Cardiac septum (tissue), 1 donor: ENCODE measurements around the gene EEPD1. TPM values are rescaled to one million over a fixed set of nuclear protein-coding genes. Genes with fewer than 3 reads are reported as not detected.
"Not testable (repeated sequence)": the region's sequence is repeated elsewhere in the genome, so short reads cannot be mapped to it uniquely, and the experiment has no call there.

Source experiments
- DNase-seq: peaks from one replicate; pipeline ENCODE4 v3.0.0-alpha.2; 2020; ENCODE audit warnings: low spot score
- intact Hi-C: fragments of 100-400 bp; cut with DNase I; formaldehyde crosslinking; loops from one replicate; pipeline ENCODE4 v1.14.0; 2022
- total RNA-seq: library from RNA; stranded (reverse); fragmentation: NEBNext Ultra II Directional; extraction: Animal tissue kit (Norgen Biotek cat#: 25700); gene quantifications from one replicate; pipeline ENCODE4 v1.2.1, GENCODE V29; 2021
- donor health status: DM: no; HTN: no; CAD: no.

EEPD1 gene
- total RNA-seq, 1 donor from 2014 or later, result 6.6 TPM

DNA sequence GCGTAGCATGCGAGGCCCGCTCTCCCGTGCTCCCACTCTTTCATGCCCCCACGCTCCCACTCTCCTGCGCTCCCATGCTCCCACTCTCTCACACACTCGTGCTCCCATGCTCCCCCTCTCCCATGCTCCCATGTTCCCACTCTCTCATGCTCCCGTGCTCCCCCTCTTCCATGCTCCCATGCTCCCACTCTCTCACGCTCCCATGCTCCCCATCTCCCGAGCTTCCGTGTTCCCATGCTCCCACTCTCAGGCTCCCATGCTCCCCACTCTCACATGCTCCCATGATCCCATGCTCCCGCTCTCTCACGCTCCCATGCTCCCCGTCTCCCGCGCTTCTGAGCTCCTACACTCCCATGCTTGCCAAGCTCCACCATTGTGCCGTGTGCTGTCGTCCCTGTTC, 152.2 kb downstream of the EEPD1 start:
- intact Hi-C loops, result loop anchor here (10.0 kb wide), 1 partner anchor 610 kb away; the partner anchor contains the start of gene HERPUD2
- no peak for DNase-seq

DNA sequence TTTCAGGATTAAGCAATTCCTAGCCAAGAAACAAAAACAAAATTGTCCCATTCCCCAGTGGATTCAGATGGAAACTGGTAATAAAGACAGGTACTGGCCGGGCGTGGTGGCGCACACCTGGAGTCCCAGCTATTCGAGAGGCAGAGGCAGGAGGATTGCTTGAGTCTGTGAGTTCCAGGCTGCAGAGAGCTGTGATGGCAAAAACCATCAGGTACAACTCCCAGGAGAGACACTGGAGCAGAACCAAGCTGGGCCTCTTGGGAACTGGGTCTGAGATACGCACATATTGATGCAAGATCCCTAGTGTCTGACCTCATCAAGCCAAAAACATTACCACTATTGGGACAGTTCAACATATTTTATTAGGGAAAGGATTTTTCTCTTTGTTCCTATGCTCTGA, 152.6 kb downstream of the EEPD1 start:
- DNase-seq, result no peak
- intact Hi-C loops, result loop anchor here (10.0 kb wide), 1 partner anchor 611 kb away; the partner anchor contains the start of gene HERPUD2

DNA sequence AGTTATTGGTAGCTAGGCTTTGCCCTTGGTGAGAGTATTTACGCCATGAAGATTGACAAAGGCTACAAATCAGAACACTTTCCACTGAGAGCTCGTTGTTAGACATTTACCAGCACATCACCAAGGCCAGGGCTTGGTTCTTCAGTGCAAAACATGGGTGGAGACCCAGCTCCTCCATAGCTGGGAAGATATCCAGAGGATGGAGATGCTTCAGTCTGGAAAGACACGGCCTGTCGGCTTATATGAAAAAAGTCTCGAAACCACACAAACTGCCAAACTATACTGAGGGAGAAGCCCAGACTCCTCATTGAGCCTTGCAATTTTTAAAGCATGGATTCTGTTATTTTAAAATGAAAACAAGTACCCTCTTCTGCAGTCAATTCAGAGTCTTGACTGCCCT, 153.2 kb downstream of the EEPD1 start:
- DNase-seq, result no peak
- intact Hi-C loops, result loop anchor here (10.0 kb wide), 1 partner anchor 611 kb away; the partner anchor contains the start of gene HERPUD2

DNA sequence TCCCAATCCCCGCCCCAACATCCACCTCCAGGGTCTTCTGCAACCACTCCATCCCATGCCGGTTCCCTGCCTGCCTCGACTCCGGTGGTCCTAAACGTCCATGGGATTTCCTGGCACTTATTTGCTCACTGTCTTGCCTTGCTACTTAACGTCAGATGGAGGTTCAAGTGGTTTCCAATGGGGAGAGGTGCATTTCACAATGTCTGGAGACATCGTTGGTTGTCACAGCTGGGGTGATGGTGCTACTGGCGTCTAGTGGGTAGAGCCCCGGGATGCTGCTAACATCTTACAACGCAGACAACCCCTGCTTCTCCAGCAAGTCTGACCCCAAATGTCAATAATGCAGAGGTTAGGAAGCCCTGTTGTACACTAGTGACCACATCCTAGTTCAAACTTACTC, 153.7 kb downstream of the EEPD1 start:
- DNase-seq, result no peak
- intact Hi-C loops, result loop anchor here (10.0 kb wide), 1 partner anchor 612 kb away; the partner anchor contains the start of gene HERPUD2

DNA sequence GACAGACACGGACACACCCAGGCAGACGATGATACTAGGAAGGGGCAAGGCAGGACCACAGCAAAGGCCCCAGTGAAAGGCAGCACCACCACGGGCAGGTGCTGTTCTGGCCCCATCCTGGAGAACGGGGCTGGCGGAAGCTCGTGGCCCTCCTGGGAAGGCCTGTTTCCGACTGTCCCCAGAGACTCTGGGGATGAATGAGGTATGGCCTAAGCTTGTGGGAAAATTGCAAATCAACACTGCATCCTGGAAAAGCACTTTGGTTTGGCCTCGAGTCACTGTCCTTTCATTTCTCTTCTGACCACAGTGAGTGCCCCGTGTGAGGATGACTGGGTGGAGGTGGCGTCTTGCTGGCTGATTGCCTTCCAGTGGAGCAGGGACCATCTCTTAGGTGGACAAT, 155.0 kb downstream of the EEPD1 start:
- intact Hi-C loops, result loop anchor here (10.0 kb wide), 1 partner anchor 613 kb away; the partner anchor contains the start of gene HERPUD2
- no peak for DNase-seq

DNA sequence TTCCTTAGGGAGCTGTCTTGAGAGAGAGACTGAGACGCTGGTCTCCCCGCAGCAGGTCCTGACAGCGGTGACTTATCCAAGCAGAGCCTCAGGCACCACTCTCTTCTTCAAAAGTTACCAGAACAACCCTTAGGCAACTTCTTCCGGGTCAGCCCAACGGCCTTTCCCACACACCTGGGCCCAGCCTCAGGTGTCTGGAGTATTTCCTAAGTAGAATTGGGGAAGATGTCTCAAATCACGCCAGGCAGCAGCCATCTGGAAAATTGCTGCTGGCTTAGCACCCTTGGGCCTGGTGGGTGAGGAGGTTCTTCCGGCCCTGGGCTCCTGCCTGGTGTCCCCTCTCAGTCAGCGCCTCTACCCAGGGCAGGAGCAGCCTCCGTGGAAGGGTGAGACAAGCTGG, 156.2 kb downstream of the EEPD1 start:
- no peak for DNase-seq

DNA sequence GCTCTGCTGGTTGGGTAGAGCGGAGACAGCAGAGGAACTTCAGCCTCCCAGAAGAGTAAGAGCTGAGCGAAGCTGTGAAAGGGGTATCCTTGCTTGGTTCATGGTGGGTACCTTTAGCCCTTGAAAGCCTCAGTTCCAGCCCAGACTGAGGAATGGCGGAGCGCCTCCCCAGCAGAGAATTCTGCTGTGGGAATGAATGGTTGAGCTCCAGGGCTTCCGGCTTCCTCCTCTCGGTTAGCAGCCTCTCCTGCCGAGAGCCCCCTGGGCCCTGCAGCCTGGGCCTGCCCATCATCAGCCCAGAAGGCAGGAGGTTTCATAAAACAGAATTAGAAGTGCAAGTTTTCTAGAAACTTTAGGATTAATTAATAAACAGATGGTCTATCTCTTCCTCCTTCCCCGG, 156.7 kb downstream of the EEPD1 start:
- intact Hi-C loops, result loop anchor here (10.0 kb wide), 1 partner anchor 615 kb away; the partner anchor contains the start of gene HERPUD2
- DNase-seq, result no peak

More for the DNA sequence above, 156.2 kb downstream of the EEPD1 start:
- intact Hi-C loops, result loop anchor here (10.0 kb wide), 1 partner anchor 614 kb away; the partner anchor contains the start of gene HERPUD2

DNA sequence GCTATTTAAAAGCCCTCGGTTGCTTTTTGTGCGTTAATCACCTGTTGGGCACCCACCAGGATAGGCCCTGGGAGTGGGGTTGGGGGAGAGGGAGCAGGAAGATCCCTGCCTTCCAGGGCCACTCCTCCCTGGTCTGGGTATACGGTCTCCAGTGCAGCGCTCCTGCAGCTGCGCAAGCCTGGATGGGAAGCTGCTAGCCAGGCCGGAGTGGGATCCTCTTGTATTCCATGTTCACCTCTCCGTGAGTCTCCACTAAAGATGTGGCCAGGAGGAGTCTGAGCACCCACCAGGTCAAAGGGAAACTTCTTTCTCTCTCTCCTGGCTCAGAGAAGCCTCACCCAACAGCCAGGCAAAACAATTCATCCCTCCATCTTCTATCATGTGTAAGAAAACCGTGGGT, 157.8 kb downstream of the EEPD1 start:
- DNase-seq, result no peak
- intact Hi-C loops, result no loop called here

DNA sequence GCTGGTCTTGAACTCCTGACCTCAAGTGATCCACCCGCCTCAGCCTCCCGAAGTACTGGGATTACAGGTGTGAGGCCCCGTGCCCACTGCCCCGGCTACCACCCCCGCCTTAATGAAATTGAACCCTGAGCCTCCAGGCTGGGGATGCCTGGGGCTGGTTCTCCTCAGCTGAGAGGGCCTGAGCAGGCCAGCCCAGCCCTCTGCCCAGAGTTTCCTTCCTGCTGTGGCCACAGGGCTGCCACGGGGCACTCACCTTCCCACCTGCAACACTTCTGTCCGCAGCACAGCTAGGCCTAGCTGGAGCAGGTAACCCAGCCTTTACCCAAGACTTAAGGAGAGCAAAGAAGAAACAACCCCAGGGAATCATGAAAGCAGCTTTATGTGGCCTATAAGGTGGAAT, 158.5 kb downstream of the EEPD1 start:
- intact Hi-C loops, result no loop called here
- DNase-seq, result no peak

DNA sequence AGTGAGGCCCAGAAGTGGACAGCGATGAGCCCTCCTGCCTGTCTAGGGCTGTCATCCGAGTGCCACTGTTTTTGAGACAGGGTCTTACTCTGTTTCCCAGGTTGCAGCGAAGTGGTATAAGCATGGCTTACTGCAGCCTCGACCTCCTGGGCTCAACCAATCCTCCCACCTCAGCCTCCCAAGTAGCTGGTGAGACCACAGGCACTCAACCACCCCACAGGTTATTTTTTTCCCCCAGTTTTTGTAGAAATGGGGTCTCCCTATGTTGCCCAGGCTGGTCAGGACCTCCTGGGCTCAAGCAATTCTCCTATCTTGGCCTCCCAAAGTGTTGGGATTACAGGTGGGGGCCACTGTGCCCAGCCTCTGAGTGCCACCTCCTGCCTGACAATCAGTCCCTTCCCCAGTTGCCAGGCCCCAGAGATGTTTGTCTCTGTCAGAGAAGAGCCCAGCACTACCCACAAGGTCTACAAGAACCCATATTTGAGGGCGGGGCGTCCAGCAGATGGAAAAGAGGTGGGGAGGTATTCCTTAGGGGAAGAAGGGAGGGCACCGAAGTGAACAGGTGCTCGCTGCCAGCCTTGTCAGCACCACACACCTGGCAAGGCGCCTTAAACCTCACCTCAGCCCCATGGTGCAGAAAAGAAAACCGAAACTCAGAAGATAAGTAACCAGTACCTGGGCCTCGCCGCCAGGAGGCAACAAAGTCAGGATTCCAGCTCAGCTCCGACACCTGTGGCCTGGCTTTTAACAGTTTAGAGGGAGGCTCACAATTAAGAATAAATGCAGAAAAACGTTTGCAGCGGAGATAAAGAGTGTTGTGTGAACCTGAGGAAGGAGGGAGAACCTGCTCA, 159.2 kb downstream of the EEPD1 start:
- no peak for DNase-seq
- intact Hi-C loops, result no loop called here

DNA sequence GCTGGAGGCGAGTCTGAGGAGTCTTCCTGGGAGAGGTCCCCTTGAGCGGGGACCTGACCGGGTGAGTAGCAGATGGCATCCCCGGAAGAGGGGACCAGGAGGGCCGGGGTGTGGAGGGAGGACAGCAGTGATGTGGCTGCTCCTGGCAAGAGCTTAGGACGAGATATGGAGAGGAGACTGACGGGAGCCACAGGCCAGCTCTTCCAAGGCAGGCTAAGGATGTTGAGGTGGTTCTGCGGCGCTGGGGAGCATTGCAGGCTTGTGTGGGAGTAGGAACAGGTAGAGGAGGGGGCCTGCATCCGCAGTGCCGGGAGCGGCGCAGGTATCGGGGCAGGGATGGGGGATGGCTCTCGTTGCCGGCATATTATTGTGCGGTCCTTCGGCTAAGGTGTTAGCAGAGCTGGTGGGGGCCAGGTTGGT, 159.9 kb downstream of the EEPD1 start:
- DNase-seq, result no peak
- intact Hi-C loops, result no loop called here

DNA sequence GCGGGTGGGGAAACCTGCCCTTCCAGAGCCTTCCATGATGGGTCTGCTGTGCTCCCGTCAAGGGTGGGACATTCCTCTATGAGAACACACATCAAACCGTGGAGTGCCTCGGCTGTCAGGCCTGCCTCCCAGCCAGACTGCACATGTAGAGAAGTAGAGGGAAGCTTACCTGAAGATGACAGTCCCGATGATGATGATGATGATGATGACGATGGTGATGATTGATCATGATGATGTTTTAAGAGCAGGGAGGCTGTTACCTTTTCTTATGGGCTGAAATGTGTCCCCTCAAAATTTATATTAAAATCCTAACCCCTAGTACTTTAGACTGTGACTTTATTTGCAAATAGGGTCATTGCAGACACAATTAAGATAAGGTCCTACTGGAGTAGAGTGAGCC, 160.6 kb downstream of the EEPD1 start:
- DNase-seq, result no peak
- intact Hi-C loops, result no loop called here

DNA sequence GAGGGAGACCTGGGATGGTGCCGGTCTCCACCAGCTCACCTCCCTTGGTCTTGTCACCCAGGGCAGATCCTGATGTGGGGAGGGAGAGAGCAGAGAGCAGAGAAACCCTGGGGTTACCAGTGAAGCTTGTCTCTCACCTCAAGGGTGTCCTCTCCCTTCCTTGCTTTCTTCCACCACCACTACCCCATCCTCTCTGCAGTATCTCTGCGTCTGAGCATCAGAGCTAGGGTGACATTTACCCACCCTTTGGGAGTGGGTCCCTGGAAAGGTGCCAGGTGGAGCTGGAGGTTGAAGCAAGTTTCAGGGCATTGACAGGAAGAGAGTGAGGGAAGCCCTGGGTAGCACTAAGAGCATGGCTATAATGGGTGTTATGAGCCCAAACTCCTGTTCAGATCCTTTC, 161.4 kb downstream of the EEPD1 start:
- intact Hi-C loops, result no loop called here
- no peak for DNase-seq

DNA sequence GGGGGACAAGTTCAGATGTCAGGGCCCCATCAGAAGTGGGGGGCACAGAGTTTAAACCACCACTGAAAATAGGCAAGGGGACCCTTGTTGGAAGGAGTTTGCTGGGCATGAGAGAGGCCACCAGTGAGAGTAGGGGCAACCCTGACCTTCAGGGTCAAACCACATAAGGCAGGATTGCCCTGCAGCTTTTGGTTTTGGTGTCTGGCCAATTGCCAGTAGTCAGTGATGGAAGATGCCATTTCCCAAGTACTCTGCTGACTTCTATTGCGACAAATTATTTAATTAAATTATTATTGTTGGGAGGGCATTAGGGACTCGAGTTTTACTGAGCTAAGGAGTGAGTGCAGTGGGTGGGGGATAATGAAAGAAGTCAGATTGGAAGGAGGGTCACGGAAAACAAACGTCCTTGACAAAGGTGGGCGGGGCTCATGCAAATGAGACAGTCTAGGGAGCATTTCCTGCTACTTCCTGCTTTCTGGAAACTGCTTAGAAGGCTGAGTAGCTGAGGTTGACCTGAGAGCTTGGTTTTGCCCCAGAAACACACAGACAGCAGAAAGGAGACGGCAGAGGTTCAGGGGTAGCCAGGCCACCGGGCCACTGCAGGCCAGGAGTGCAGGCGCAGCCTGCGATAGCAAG, 162.4 kb downstream of the EEPD1 start:
- no peak for DNase-seq
- intact Hi-C loops, result no loop called here

DNA sequence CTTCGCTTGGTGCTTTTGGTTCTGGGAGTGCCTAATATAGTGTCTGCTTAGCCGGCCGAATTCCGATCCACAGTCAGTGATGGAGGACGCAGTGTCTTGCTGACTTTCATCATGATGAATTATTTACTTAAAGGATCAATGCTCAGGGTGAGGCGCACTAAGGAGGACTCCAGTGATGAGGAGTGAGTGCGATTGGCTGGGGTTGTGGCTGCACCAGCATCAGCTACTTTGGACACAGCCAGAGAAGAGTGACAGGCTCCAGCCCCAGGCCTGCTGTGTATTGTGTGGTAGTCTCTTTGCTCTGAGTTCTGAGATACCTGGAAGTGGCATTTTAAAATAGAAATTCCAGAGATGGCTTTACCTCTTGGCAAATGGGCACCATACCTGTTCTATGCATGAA, 163.3 kb downstream of the EEPD1 start:
- DNase-seq, result no peak
- intact Hi-C loops, result no loop called here

DNA sequence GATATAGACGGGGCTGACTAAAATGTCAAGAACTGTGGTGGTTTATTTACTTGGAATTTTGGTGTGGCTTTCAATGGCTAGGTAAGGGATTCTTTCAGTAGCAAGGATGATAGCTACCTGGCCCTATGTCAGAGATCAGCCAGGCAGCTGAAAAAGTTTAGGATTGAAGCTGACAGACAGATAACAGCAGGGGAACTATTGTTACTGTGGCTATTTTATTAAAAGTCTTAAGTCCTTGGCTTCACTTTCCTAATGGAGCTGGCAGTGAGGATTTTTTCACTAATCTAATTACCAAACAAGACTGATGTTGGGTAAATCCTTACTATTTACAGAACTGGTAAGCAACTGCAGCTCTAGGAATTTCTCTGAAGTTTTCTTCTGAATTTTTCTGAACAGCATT, 164.2 kb downstream of the EEPD1 start:
- intact Hi-C loops, result no loop called here
- DNase-seq, result no peak

DNA sequence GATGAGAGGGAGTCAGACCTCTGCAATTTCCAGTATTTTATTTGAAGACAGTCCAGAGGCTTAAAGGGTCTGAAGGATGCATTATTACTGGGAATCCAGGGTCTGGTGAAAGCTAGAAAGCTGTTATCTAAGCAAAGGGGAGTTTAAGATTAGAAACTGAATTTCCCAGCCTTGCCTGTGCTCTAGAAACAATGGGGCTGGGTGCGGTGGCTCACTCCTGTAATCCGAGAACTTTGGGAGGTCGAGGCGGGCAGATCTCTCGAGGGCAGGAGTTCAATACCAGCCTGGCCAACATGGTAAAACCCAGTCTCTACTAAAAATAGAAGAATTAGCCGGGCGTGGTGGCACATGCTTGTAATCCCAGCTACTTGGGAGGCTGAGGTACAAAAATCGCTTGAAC, 165.1 kb downstream of the EEPD1 start:
- DNase-seq, result no peak
- intact Hi-C loops, result loop anchor here (2.0 kb wide), 1 partner anchor 333 kb away; no protein-coding TSS in a partner anchor

DNA sequence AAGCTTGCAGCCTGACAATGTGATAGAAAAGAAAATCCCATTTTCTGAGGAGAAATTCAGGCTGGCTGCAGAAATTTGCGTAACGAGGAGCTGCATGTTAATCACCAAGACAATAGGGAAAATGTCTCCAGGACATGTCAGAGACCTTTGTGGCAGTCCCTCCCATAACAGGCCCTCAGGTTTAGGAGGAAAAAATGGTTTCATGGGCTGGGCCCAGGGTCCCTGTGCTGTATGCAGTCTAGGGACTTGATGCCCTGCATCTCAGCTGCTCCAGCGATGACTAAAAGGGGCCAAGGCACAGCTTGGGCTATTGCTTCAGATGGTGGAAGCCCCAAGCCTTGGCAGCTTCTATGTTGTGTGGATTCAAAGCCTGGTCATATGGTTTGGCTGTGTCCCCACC, 168.2 kb downstream of the EEPD1 start:
- intact Hi-C loops, DNase-seq: not testable (repeated sequence)

DNA sequence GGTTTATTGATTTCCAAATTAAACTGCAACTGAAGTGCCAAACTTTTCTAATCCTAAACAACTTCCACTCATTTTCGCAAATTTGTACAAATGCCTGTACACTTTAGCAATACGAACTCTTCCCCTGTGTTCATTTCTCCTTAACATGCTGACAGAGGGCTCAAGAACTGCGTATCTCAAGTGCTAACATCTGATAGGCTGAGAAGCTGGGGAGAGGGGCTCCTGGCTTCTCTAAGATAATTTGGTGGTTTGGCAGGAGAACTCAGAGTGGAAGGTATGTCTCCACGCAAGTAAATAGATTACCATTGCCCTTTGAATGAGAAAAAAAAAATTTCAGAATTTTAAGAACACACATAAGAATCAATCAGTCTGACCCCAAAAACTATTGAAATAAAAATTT, 183.3 kb downstream of the EEPD1 start:
- no peak for DNase-seq
- intact Hi-C loops, result no loop called here

DNA sequence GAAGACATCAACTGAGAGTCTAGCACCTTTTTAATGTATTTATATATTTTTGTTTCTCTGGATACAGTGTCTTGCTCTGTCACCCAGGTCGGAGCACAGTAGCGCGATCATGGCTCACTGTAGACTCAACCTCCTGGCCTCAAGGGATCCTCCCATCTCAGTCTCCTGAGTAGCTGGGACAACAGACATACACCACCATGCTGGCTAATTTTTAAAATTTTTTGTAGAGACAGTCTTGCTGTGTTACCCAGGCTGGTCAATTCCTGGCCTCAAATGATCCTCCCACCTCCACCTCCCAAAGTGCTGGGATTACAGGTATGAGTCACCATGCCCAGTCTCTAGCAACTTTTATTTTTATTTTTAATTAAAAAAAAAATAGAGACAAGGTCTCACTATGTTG, 185.2 kb downstream of the EEPD1 start:
- DNase-seq, result no peak
- intact Hi-C loops, result no loop called here

DNA sequence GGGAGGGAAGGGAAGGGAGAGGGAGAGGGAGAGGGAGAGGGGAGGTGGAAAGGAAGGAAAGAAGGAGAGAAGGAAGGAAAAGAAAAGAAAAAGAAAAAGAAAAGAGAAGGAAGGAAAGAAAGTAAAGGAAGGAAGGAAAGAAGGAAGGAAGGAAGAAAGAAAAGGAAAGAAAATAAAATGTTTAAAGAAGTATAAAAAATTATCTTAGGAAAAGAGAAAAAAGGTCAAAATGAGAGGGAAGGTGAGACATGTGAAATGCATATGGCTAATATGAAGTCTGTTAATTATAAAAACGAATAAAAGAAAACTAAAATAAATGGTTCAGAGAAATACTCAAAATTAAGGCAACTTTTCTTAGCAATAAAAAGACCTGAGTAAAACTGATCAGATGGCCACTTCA, 190.5 kb downstream of the EEPD1 start:
- DNase-seq, result no peak
- intact Hi-C loops, result no loop called here
